ENCODE data around the gene FOXJ3. TPM values are rescaled to one million over a fixed set of nuclear protein-coding genes. Genes with fewer than 3 reads are reported as not detected.

FOXJ3 gene
- total RNA-seq, 1 donor from 2014 or later: 59.9 TPM

DNA sequence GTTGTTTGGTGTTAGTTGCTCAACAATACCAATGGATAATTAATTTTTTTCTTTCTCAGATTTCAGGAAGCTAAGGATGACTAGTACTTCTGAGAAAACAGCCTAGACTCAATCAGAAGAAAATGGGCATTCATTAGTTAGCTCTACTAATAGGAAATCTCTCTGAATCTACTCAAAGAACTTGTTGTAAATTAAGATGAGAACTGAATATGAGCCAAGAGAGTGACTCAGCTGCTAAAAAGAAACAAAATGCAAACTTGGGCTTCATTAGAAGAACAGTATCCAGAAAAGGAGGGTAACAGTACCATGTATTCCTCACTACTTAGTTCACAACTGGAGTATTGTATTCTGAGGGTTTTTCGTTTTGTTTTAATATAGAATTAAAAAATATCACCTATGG, 12.5 kb downstream of the FOXJ3 start:
- no peaks in the 10 kb centered on the region for H3K36me3 ChIP-seq
- TF ChIP-seq POLR2AphosphoS5 (IDR thresholded peaks at IDR 0.05; ENCODE audit: insufficient read depth in 1 of 2, low read depth in 1 of 2): no peak
- no peak for TF ChIP-seq POLR2A (IDR thresholded peaks at IDR 0.05)
- TF ChIP-seq, protein P1, sequence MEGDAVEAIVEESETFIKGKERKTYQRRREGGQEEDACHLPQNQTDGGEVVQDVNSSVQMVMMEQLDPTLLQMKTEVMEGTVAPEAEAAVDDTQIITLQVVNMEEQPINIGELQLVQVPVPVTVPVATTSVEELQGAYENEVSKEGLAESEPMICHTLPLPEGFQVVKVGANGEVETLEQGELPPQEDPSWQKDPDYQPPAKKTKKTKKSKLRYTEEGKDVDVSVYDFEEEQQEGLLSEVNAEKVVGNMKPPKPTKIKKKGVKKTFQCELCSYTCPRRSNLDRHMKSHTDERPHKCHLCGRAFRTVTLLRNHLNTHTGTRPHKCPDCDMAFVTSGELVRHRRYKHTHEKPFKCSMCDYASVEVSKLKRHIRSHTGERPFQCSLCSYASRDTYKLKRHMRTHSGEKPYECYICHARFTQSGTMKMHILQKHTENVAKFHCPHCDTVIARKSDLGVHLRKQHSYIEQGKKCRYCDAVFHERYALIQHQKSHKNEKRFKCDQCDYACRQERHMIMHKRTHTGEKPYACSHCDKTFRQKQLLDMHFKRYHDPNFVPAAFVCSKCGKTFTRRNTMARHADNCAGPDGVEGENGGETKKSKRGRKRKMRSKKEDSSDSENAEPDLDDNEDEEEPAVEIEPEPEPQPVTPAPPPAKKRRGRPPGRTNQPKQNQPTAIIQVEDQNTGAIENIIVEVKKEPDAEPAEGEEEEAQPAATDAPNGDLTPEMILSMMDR (IDR thresholded peaks at IDR 0.05): no peak
- H3K9me3 ChIP-seq: no peaks in the 10 kb centered on the region
- peaks cover 86% of the 10 kb centered on the region for H3K4me1 ChIP-seq
- intact Hi-C loops (cut with DNase I): no loop called here
- H3K27me3 ChIP-seq: no peaks in the 10 kb centered on the region
- no peak for DNase-seq (ENCODE audit: extremely low spot score in 2 of 2)
- H3K27ac ChIP-seq: no peak overlapping the region
- no peak overlapping the region for H3K4me3 ChIP-seq

DNA sequence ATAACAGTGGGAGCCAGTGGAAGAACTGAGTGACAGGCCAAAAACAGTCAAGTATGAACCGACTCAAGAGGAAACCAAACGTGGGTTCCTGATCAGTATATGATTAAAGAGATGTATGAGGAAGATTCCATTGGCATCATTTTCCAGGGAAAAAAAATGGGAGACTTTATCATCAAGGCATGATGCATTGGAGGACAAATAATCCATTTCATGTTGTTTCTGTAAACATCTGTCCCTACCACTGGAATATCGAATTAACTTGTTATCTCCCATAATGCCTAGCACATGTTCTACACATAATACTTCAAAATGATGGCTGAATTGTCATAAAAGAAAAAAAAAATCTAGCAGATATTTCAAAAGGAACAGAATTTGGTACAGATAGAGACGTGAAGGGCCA, 13.3 kb downstream of the FOXJ3 start:
- intact Hi-C loops (cut with DNase I): no loop called here
- TF ChIP-seq POLR2A (IDR thresholded peaks at IDR 0.05) (no peak), POLR2AphosphoS5 (IDR thresholded peaks at IDR 0.05; ENCODE audit: insufficient read depth in 1 of 2, low read depth in 1 of 2) (no peak)
- TF ChIP-seq, protein P1 (IDR thresholded peaks at IDR 0.05): no peak
- no peak for DNase-seq (ENCODE audit: extremely low spot score in 2 of 2)
- Histone ChIP-seq H3K36me3 (no peaks in the 10 kb centered on the region), H3K27me3 (no peaks in the 10 kb centered on the region), H3K9me3 (no peaks in the 10 kb centered on the region), H3K4me3 (no peak overlapping the region), H3K4me1 (peaks cover 81% of the 10 kb centered on the region), H3K27ac (no peak overlapping the region)

DNA sequence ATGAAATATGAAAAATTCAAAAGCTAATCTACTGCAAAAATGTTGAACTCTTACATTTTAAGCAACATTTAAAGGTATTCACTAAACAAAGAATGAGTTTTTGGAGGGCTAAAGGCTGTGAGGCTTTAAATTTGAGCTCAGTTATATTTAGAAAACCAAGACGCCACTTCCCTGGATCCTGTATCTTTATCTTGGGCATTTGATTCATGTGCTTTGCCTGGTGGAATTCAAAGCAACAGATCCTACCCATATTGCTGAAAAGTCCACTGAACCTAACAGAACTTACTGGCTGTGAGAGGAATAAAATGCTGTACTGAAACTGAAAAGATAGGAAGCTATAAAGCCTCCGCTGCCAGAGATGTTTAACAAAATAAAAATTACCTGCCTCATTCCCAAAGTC, 14.3 kb downstream of the FOXJ3 start:
- H3K36me3 ChIP-seq: no peaks in the 10 kb centered on the region
- TF ChIP-seq POLR2A (IDR thresholded peaks at IDR 0.05) (no peak), POLR2AphosphoS5 (IDR thresholded peaks at IDR 0.05; ENCODE audit: insufficient read depth in 1 of 2, low read depth in 1 of 2) (no peak)
- TF ChIP-seq, protein P1 (IDR thresholded peaks at IDR 0.05): no peak
- no peak overlapping the region for H3K27ac ChIP-seq
- no peak overlapping the region for H3K4me3 ChIP-seq
- H3K27me3 ChIP-seq: no peaks in the 10 kb centered on the region
- intact Hi-C loops (cut with DNase I): no loop called here
- no peak for DNase-seq (ENCODE audit: extremely low spot score in 2 of 2)
- peaks cover 79% of the 10 kb centered on the region for H3K4me1 ChIP-seq
- H3K9me3 ChIP-seq: no peaks in the 10 kb centered on the region

DNA sequence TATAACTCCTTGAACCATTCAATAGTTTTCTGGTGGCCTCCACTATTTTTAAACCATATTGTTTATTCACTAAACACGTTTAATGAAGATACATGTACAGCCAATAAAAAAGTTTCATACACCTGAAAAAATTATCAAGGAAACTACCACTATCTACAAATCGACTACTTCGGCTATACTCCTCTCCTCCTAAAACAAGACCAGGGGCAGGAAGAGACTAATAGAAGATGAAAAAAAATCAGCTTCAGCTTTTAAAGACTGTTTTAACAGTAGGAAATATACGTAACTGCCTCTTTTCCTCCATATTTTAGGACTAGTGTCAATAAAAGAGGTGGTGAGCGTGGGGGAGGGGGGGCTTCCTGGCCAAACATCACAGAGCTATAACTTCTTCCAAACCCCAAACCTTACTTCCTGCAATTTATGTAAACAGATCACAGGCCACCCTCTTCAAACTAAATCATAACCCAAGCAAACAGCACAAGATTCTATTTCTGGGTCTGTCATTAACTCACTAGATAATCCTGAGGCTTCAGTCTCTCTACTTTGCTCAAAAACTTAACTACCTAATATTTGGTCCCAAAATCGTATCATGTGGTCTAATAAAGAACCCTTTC, 15.1 kb downstream of the FOXJ3 start:
- intact Hi-C loops (cut with DNase I): no loop called here
- H3K27me3 ChIP-seq: no peaks in the 10 kb centered on the region
- H3K9me3 ChIP-seq: no peaks in the 10 kb centered on the region
- TF ChIP-seq POLR2A (IDR thresholded peaks at IDR 0.05) (no peak), POLR2AphosphoS5 (IDR thresholded peaks at IDR 0.05; ENCODE audit: insufficient read depth in 1 of 2, low read depth in 1 of 2) (no peak)
- TF ChIP-seq, protein P1 (IDR thresholded peaks at IDR 0.05): no peak
- no peak for DNase-seq (ENCODE audit: extremely low spot score in 2 of 2)
- H3K4me3 ChIP-seq: no peak overlapping the region
- peaks cover 76% of the 10 kb centered on the region for H3K4me1 ChIP-seq
- H3K27ac ChIP-seq: no peak overlapping the region
- H3K36me3 ChIP-seq: no peaks in the 10 kb centered on the region

DNA sequence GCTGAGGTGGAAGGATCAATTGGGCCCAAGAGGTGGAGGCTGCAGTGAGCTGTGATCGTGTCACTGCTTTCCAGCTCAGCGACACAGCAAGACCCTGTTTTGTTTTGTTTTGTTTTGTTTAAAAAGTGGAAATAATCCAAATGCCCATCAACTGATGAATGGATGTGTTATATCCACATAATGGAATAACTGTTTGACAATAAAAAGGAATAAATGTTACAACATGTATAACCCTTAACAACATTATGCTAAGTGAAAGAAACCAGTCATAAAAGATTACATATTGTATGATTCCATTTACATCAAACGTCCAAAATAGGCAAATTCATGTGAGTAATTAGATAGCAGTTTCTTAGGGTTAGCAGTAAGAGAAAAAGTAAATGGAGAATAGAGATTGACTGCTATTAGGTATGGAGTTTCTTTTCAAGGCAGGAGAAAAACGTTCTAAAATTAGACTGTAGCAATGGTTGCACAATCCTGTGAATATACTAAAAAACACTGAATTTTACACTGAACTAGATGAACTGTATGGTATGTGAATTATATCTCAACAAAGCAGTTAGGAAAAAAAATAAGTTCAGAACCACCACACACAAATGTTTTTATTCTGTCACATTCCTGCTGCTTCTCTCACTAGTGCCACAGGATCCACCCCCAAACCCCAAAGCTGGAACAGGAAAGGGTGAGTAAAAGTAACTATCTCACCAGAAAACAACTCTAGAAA, 15.7 kb downstream of the FOXJ3 start:
- H3K36me3 ChIP-seq: no peaks in the 10 kb centered on the region
- H3K4me3 ChIP-seq: no peak overlapping the region
- peaks cover 76% of the 10 kb centered on the region for H3K4me1 ChIP-seq
- DNase-seq (ENCODE audit: extremely low spot score in 2 of 2): no peak
- TF ChIP-seq POLR2AphosphoS5 (IDR thresholded peaks at IDR 0.05; ENCODE audit: insufficient read depth in 1 of 2, low read depth in 1 of 2) (no peak), POLR2A (IDR thresholded peaks at IDR 0.05) (no peak)
- TF ChIP-seq, protein P1 (IDR thresholded peaks at IDR 0.05): no peak
- intact Hi-C loops (cut with DNase I): no loop called here
- no peaks in the 10 kb centered on the region for H3K9me3 ChIP-seq
- H3K27me3 ChIP-seq: no peaks in the 10 kb centered on the region
- H3K27ac ChIP-seq: no peak overlapping the region

All from vagina (tissue), 2 donors.